HepG2 (cell line): Measurements from ENCODE around the gene TMEM225B. TPM values are rescaled to one million over a fixed set of nuclear protein-coding genes. Genes with fewer than 3 reads are reported as not detected.

Source experiments
- AGO1 ChIP-seq: fragments of 200-400 bp; formaldehyde crosslinking; IDR thresholded peaks from 2 replicates; pipeline ENCODE4 v1.6.1; 2017; ENCODE audit warnings: mild to moderate bottlenecking, low read depth, low read length, moderate library complexity; ENCODE audit not compliant: poor library complexity, severe bottlenecking
- CBX5 ChIP-seq: sonication (generic); formaldehyde crosslinking; IDR thresholded peaks from 2 replicates; pipeline ENCODE4 v1.4.0; 2020; ENCODE audit warnings: missing genetic modification reagents, borderline replicate concordance
- CENPT ChIP-seq: sonication (generic); formaldehyde crosslinking; IDR thresholded peaks from 2 replicates; pipeline ENCODE4 v1.8.0; 2022; ENCODE audit warnings: low read depth, mild to moderate bottlenecking, moderate library complexity, missing genetic modification reagents
- FOXA1 ChIP-seq, 2 experiments: fragments of 450-650 bp in 1 of 2; sonication (generic) in 1 of 2; formaldehyde crosslinking in 1 of 2; IDR thresholded peaks; 2 replicates each; pipeline versions ENCODE4 v1.4.0 to v1.6.1; 2016 to 2020; ENCODE audit warnings: missing genetic modification reagents in 1 of 2
- KAT7 ChIP-seq: IDR thresholded peaks from 2 replicates; pipeline ENCODE4 v1.6.1; 2018; ENCODE audit warnings: borderline replicate concordance, missing compliant biosample characterization
- KLF11 ChIP-seq: IDR thresholded peaks from 2 replicates; pipeline ENCODE4 v1.6.1; 2016; ENCODE audit warnings: missing compliant biosample characterization
- KLF12 ChIP-seq: sonication (generic); formaldehyde crosslinking; IDR thresholded peaks from 2 replicates; pipeline ENCODE4 v1.4.0; 2020; ENCODE audit warnings: missing genetic modification reagents, borderline replicate concordance
- KMT2B ChIP-seq: IDR thresholded peaks from 2 replicates; pipeline ENCODE4 v1.6.1; 2016; ENCODE audit warnings: missing genetic modification reagents, missing compliant biosample characterization
- MTA1 ChIP-seq: sonication (generic); formaldehyde crosslinking; IDR thresholded peaks from 2 replicates; pipeline ENCODE4 v1.4.0; 2020; ENCODE audit warnings: missing genetic modification reagents, mild to moderate bottlenecking, borderline replicate concordance
- SIX1 ChIP-seq: sonication (generic); formaldehyde crosslinking; IDR thresholded peaks from 2 replicates; pipeline ENCODE4 v1.4.0; 2020; ENCODE audit warnings: missing genetic modification reagents, borderline replicate concordance
- YY1 ChIP-seq: IDR thresholded peaks from 2 replicates; pipeline ENCODE4 v1.6.1; 2011; ENCODE audit warnings: low read length, low read depth, moderate library complexity, mild to moderate bottlenecking; ENCODE audit not compliant: insufficient read depth, insufficient replicate concordance
- ZBTB38 ChIP-seq: sonication (generic); formaldehyde crosslinking; IDR thresholded peaks from 2 replicates; pipeline ENCODE4 v1.5.1; 2020; ENCODE audit warnings: mild to moderate bottlenecking, missing genetic modification reagents
- ZNF292 ChIP-seq: sonication (generic); formaldehyde crosslinking; IDR thresholded peaks from 2 replicates; pipeline ENCODE4 v1.8.1; 2022; ENCODE audit warnings: mild to moderate bottlenecking, low read depth, missing genetic modification reagents, borderline replicate concordance
- ZNF296 ChIP-seq: sonication (generic); formaldehyde crosslinking; conservative IDR thresholded peaks from 2 replicates; pipeline ENCODE4 v1.5.0; 2020; ENCODE audit warnings: mild to moderate bottlenecking, missing genetic modification reagents
- ZNF557 ChIP-seq: sonication (generic); formaldehyde crosslinking; IDR thresholded peaks from 2 replicates; pipeline ENCODE4 v1.4.0; 2020; ENCODE audit warnings: missing genetic modification reagents
- ZNF567 ChIP-seq: sonication (generic); formaldehyde crosslinking; IDR thresholded peaks from 2 replicates; pipeline ENCODE4 v1.8.1; 2023; ENCODE audit warnings: mild to moderate bottlenecking, missing genetic modification reagents, borderline replicate concordance
- polyA plus RNA-seq, 8 experiments: library from polyadenylated mRNA; depleted of rRNA in 3 of 8; stranded (reverse) in 7 of 8; unstranded in 1 of 8; fragments of >200 nt; fragmentation: Illumina TruSeq in 4 of 8; extraction: Trizol in 4 of 8; gene quantifications; 2 replicates each; pipeline versions ENCODE4 v1.2.1 to v1.2.3, GENCODE V29; 2011 to 2016; ENCODE audit warnings: low read depth in 4 of 8, missing spikeins in 1 of 8, mixed read lengths in 1 of 8; ENCODE audit not compliant: insufficient read depth in 1 of 8
- total RNA-seq, 5 experiments: library from RNA; depleted of rRNA; stranded (reverse); fragments of >200 nt; fragmentation: Illumina TruSeq; extraction: Trizol; gene quantifications; 2 replicates each; pipeline ENCODE4 v1.2.3, GENCODE V29; 2016; ENCODE audit warnings: low read depth in 1 of 5
- TF ChIP-seq, protein P1 (sequence below): sonication (generic); formaldehyde crosslinking; IDR thresholded peaks from 2 replicates; pipeline ENCODE4 v1.4.0; 2020; ENCODE audit warnings: mild to moderate bottlenecking, missing genetic modification reagents
- TF ChIP-seq, protein P2 (sequence below): IDR thresholded peaks from 2 replicates; pipeline ENCODE4 v1.6.1; 2016; ENCODE audit warnings: low read depth, control low read depth
- TF ChIP-seq, protein P3 (sequence below): sonication (generic); formaldehyde crosslinking; IDR thresholded peaks from 2 replicates; pipeline ENCODE4 v1.4.0; 2020; ENCODE audit warnings: mild to moderate bottlenecking, missing genetic modification reagents
- TF ChIP-seq, protein P4 (sequence below): sonication (generic); formaldehyde crosslinking; IDR thresholded peaks from 2 replicates; pipeline ENCODE4 v1.4.0; 2020; ENCODE audit warnings: missing genetic modification reagents, borderline replicate concordance
- TF ChIP-seq, protein P5 (sequence below): conservative IDR thresholded peaks from 2 replicates; pipeline ENCODE4 v1.6.1; 2018; ENCODE audit warnings: missing genetic modification reagents

The TMEM225B gene
- total and polyA plus RNA-seq, 2 of the 13 experiments (the other 11 are each of a cell fraction or from before 2014, with no cell fraction given), result 0.78 to 0.95 TPM

DNA sequence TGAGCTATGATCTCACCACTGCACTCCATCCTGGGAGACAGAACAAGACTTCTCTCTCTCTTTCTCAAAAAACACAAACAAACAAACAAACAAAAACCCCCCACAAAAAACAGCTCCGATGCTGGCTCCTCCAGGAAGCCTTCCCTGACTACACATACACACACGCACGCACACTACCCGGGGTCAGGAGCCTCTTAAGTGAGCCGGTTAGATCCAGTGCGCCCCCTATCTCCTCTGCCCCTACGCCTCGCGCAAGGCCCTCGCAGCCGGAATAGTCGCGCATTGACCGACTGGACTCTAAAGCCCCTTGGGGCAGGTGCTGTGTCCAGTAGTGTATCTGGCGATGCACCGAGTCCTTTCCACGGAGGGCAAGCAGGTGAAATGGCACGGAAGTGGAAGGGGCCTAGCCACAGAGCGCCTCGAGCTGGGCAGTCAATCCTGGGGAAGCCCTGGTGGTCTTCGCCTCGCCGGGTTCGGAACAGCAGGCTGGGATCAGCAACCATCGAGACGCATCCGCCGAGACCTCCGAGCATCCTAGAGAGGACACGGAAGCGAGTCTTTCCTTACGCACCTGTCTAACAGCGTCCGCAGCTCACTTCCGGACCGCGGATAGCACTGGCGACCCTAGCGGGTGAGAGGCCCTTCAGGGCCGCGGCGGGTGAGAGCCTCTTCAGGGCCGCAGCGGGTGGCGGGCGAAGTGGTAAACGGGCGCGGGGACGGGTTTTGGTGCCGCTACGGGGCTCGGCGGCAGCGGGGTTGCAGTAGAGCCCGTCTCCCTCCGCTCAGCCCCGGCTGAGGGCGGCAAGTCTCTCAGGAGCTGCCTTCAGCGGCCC lies 18.5 kb downstream of the TMEM225B start, which contains the start of gene ZSCAN25 (continued):
- TF ChIP-seq KLF12 (CRISPR knock-in tag), result peak; percentile 45; the same call in 1 of the 2 replicates
- TF ChIP-seq, protein P1, sequence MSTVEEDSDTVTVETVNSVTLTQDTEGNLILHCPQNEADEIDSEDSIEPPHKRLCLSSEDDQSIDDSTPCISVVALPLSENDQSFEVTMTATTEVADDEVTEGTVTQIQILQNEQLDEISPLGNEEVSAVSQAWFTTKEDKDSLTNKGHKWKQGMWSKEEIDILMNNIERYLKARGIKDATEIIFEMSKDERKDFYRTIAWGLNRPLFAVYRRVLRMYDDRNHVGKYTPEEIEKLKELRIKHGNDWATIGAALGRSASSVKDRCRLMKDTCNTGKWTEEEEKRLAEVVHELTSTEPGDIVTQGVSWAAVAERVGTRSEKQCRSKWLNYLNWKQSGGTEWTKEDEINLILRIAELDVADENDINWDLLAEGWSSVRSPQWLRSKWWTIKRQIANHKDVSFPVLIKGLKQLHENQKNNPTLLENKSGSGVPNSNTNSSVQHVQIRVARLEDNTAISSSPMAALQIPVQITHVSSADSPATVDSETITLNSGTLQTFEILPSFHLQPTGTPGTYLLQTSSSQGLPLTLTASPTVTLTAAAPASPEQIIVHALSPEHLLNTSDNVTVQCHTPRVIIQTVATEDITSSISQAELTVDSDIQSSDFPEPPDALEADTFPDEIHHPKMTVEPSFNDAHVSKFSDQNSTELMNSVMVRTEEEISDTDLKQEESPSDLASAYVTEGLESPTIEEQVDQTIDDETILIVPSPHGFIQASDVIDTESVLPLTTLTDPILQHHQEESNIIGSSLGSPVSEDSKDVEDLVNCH (CRISPR knock-in tag), result peak; percentile 85; the same call in 1 of the 2 replicates
- TF ChIP-seq ZNF557, result no peak; the same call in 1 of the 2 replicates
- 0 out of 2 replicates have a peak, but pooled peaks have one; percentile 52 for TF ChIP-seq KLF11
- TF ChIP-seq, protein P2, sequence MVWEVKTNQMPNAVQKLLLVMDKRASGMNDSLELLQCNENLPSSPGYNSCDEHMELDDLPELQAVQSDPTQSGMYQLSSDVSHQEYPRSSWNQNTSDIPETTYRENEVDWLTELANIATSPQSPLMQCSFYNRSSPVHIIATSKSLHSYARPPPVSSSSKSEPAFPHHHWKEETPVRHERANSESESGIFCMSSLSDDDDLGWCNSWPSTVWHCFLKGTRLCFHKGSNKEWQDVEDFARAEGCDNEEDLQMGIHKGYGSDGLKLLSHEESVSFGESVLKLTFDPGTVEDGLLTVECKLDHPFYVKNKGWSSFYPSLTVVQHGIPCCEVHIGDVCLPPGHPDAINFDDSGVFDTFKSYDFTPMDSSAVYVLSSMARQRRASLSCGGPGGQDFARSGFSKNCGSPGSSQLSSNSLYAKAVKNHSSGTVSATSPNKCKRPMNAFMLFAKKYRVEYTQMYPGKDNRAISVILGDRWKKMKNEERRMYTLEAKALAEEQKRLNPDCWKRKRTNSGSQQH (CRISPR knock-in tag), result peak; percentile 81; the same call in 1 of the 2 replicates
- peak; percentile 28 for TF ChIP-seq YY1
- TF ChIP-seq, protein P3, sequence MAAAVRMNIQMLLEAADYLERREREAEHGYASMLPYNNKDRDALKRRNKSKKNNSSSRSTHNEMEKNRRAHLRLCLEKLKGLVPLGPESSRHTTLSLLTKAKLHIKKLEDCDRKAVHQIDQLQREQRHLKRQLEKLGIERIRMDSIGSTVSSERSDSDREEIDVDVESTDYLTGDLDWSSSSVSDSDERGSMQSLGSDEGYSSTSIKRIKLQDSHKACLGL (CRISPR knock-in tag), result peak; percentile 81
- TF ChIP-seq SIX1 (CRISPR knock-in tag), result no peak
- peak; percentile 87; the same call in 1 of the 2 replicates for TF ChIP-seq KAT7 (CRISPR knock-in tag)
- peak; percentile 78; the same call in 1 of the 2 replicates for TF ChIP-seq CBX5 (CRISPR knock-in tag)
- peak; percentile 78 for TF ChIP-seq AGO1
- TF ChIP-seq FOXA1 (IDR thresholded peaks at IDR 0.05), result no peak
- peak; percentile 43; the same call in 1 of the 2 replicates for TF ChIP-seq FOXA1 (CRISPR knock-in tag; IDR thresholded peaks at IDR 0.05)
- TF ChIP-seq, protein P4, sequence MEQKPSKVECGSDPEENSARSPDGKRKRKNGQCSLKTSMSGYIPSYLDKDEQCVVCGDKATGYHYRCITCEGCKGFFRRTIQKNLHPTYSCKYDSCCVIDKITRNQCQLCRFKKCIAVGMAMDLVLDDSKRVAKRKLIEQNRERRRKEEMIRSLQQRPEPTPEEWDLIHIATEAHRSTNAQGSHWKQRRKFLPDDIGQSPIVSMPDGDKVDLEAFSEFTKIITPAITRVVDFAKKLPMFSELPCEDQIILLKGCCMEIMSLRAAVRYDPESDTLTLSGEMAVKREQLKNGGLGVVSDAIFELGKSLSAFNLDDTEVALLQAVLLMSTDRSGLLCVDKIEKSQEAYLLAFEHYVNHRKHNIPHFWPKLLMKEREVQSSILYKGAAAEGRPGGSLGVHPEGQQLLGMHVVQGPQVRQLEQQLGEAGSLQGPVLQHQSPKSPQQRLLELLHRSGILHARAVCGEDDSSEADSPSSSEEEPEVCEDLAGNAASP (CRISPR knock-in tag), result 0 out of 2 replicates have a peak, but pooled peaks have one; percentile 34
- TF ChIP-seq, protein P5, sequence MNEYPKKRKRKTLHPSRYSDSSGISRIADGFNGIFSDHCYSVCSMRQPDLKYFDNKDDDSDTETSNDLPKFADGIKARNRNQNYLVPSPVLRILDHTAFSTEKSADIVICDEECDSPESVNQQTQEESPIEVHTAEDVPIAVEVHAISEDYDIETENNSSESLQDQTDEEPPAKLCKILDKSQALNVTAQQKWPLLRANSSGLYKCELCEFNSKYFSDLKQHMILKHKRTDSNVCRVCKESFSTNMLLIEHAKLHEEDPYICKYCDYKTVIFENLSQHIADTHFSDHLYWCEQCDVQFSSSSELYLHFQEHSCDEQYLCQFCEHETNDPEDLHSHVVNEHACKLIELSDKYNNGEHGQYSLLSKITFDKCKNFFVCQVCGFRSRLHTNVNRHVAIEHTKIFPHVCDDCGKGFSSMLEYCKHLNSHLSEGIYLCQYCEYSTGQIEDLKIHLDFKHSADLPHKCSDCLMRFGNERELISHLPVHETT (CRISPR knock-in tag), result 0 out of 2 replicates have a peak, but pooled peaks have one; percentile 48
- TF ChIP-seq ZNF296 (CRISPR knock-in tag), result peak; percentile 35; the same call in 1 of the 2 replicates
- peak; percentile 48; the same call in 1 of the 2 replicates for TF ChIP-seq ZNF292 (CRISPR knock-in tag)
- TF ChIP-seq ZBTB38 (CRISPR knock-in tag), result no peak
- peak; percentile 67; the same call in 1 of the 2 replicates for TF ChIP-seq MTA1 (CRISPR knock-in tag)
- no peak for TF ChIP-seq CENPT
- TF ChIP-seq KMT2B (CRISPR knock-in tag), result peak; percentile 99
- peak; percentile 65; the same call in 1 of the 2 replicates for TF ChIP-seq ZNF567 (CRISPR knock-in tag)
